ENCODE results near the gene PGAM2.
A peak's percentile ranks its signal among the peaks of the same experiment; 100 is the strongest.

The PGAM2 gene

DNA sequence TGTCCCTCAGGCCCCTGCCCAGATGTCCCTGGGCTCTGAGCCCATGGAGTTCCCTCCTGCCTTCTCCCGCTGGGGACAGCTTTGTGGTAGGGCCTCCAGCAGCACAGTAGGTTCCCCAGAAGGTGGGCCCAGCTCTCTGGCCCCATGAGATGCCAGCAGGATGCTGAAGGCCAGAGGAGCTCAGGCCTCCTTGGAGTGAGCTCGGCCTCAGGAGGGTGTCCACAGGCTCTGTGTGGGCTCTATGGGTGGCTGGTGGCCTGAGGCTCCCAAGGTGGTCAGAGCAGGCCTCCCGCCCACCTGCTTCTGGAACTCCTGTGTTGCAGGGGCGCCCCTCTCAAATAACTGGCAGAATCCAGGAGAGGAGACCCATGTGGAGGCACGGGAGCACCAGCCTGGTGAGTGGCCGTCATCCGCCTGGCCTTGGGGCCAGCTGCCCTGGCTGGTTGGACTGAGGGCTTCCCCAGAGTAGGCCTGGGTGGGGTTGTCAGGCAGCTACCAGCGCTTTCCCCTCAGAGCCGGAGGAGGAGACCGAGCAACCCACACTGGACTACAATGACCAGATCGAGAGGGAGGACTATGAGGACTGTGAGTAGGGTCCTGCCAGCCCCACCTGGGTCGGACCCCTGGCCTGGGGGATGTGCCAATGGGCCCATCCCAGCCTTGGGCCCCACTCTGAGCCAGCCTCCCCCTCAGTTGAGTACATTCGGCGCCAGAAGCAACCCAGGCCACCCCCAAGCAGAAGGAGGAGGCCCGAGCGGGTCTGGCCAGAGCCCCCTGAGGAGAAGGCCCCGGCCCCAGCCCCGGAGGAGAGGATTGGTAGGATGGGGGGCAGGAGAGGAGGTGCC lies 42.0 kb upstream of the PGAM2 start:
- TF ChIP-seq, protein P1, sequence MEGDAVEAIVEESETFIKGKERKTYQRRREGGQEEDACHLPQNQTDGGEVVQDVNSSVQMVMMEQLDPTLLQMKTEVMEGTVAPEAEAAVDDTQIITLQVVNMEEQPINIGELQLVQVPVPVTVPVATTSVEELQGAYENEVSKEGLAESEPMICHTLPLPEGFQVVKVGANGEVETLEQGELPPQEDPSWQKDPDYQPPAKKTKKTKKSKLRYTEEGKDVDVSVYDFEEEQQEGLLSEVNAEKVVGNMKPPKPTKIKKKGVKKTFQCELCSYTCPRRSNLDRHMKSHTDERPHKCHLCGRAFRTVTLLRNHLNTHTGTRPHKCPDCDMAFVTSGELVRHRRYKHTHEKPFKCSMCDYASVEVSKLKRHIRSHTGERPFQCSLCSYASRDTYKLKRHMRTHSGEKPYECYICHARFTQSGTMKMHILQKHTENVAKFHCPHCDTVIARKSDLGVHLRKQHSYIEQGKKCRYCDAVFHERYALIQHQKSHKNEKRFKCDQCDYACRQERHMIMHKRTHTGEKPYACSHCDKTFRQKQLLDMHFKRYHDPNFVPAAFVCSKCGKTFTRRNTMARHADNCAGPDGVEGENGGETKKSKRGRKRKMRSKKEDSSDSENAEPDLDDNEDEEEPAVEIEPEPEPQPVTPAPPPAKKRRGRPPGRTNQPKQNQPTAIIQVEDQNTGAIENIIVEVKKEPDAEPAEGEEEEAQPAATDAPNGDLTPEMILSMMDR (IDR thresholded peaks at IDR 0.05; ENCODE audit: control insufficient read depth, insufficient read depth, low read depth, low read length, missing control alignments), result no peak
- DNase-seq (ENCODE audit: low read depth), result no peak
- peak overlapping the region; percentile 62 for H3K4me3 ChIP-seq (ENCODE audit: control insufficient read depth, low read depth, low read length)

DNA sequence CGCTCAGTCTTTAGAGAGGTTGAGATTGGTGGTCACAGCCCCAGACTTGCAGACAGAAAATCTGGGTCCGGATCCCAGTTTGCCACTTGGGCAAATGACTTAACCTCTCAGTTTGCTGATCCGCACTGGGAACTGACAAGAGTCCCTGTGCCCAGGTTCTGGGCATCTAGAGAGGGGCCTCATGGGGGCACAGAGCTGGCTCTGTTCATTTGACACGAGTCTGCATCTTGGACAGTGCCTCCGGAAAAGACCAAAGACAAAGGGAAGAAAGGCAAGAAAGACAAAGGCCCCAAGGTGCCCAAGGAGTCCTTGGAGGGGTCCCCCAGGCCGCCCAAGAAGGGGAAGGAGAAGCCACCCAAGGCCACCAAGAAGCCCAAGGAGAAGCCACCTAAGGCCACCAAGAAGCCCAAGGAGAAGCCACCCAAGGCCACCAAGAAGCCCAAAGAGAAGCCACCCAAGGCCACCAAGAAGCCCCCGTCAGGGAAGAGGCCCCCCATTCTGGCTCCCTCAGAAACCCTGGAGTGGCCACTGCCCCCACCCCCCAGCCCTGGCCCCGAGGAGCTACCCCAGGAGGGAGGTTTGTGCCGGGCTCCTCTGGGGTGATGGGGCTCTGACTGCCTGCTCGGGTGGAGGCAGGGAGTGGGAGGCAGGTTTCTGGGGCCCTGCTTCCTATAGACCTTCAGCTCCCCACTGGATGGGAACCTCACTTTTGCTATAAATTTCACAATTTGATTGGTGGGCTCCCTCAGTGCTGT lies 41.1 kb upstream of the PGAM2 start:
- TF ChIP-seq, protein P1 (IDR thresholded peaks at IDR 0.05; ENCODE audit: control insufficient read depth, insufficient read depth, low read depth, low read length, missing control alignments), result no peak
- no peak for DNase-seq (ENCODE audit: low read depth)
- H3K4me3 ChIP-seq (ENCODE audit: control insufficient read depth, low read depth, low read length), result peak overlapping the region; percentile 62

DNA sequence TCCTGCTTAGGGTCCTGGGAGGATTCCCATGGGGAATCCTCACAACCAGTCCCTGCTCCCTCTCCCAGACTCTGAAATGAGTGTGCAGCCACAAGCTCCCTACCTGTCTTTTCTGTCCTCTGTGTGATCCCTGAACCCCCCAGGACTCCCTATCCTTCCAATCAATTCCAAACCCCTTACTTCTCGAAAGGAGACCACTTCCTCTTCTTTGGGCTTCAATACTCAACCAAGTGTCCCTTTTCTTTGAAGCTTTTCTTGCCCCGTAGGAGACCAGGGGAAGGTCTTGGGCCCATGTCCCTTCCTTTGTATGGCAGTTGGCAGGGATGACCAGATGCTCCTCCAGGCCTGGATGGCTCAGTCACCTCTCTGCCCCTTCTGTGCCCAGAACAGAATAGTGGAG lies 40.5 kb upstream of the PGAM2 start:
- TF ChIP-seq, protein P1 (IDR thresholded peaks at IDR 0.05; ENCODE audit: control insufficient read depth, insufficient read depth, low read depth, low read length, missing control alignments), result no peak
- H3K4me3 ChIP-seq (ENCODE audit: control insufficient read depth, low read depth, low read length), result peak overlapping the region; percentile 62
- no peak for DNase-seq (ENCODE audit: low read depth)

DNA sequence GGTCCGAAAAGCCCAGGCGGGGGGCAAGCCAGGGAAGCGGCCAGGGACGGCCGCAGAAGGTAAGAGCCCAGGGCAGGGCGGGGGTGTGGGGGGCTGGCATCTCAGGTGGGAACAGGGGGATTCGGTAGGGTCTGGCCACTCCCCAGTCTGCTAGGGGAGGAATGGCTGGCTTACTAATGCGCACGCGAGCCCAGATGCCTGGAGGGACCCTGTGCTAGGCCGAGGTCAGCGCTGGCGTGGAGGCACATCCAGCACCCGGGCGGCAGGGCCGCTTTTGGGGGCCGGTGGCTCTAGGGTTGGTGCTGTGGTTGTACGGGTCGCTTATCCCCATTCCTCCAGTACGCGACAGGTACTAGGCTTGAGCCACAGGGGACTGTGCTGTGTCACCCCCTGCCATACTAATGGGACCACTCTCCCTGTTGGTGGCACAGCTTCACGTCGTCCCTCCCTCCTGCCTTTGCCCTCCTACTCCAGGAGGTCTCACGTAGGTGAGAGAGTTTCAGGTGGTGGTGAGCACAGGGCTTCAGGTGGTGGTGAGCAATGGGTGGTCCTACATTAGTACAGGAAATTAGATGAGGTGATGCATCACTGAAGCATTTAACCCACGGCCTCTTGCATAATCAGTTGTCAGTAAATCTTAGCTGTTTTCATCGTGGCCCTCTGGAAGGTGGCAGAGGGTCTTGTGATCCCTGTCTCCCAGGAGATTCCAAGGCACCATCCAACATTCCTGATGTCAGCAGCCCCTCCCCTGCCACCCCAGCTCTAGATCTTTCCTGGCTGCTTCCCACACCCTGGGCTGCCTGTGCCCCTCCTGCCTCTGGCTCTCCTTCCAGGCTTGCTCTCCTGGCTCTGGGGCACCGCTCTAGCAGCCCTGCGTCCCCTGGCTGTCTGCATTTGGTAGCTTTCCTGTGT lies 39.7 kb upstream of the PGAM2 start:
- peak; percentile 62 for DNase-seq (ENCODE audit: low read depth)
- peak overlapping the region; percentile 62 for H3K4me3 ChIP-seq (ENCODE audit: control insufficient read depth, low read depth, low read length)

DNA sequence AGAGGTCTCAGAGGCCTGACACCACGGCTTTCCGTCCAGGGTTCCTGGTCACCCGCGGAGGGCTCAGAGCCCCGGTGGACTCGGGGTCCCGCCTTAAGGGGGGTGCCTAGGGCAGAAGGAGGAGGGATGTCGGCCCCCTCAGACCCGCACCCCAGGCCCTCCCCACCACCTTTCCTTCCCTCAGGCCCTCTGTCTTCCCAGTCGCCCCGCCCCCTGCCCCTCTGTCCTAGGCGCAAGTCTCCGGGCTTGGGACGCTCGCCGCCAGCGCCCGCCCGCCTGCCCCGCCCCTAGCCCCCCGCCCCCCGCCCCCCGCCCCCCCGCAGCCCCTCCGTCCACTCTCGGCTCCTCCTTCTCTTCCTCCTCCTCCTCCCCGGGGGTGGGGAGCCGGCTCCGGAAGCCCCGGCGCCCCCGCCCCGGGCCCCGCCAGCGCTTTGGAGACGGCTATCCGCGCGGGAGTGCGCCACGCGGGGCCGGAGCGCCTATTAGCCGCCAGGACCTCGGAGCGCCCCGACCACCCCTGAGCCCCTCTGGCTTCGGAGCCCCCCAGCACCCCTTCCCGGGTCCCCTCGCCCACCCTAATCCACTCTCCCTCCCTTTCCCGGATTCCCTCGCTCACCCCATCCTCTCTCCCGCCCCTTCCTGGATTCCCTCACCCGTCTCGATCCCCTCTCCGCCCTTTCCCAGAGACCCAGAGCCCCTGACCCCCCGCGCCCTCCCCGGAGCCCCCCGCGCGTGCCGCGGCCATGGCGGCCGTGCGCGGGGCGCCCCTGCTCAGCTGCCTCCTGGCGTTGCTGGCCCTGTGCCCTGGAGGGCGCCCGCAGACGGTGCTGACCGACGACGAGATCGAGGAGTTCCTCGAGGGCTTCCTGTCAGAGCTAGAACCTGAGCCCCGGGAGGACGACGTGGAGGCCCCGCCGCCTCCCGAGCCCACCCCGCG lies 38.8 kb upstream of the PGAM2 start, which contains the start of gene AEBP1:
Gene AEBP1, plus strand, starts transcription at position 423 of the 937 bp plus-strand sequence. Its CDS starts 321 bp downstream, at position 744.
- peak within 1 kb of the TSS; percentile 62 for H3K4me3 ChIP-seq (ENCODE audit: control insufficient read depth, low read depth, low read length)
- no peak for DNase-seq (ENCODE audit: low read depth)
- TF ChIP-seq, protein P1 (IDR thresholded peaks at IDR 0.05; ENCODE audit: control insufficient read depth, insufficient read depth, low read depth, low read length, missing control alignments), result no peak

More for the DNA sequence above, 39.7 kb upstream of the PGAM2 start:
- TF ChIP-seq, protein P1 (IDR thresholded peaks at IDR 0.05; ENCODE audit: control insufficient read depth, insufficient read depth, low read depth, low read length, missing control alignments), result peak; percentile 17

Data from AG09309 (cell line).